HG03159 (cell line): ENCODE results near the gene DNAJC7.
"Not testable (repeated sequence)": the region's sequence is repeated elsewhere in the genome, so short reads cannot be mapped to it uniquely, and the experiment has no call there.

ENCODE experiments used
- ATAC-seq: cut with Tn5 transposase; IDR thresholded peaks from one replicate; pipeline ENCODE4 v1.9.1; 2021; ENCODE audit warnings: mild to moderate bottlenecking, moderate library complexity; ENCODE audit not compliant: unreplicated experiment

DNAJC7 gene

DNA sequence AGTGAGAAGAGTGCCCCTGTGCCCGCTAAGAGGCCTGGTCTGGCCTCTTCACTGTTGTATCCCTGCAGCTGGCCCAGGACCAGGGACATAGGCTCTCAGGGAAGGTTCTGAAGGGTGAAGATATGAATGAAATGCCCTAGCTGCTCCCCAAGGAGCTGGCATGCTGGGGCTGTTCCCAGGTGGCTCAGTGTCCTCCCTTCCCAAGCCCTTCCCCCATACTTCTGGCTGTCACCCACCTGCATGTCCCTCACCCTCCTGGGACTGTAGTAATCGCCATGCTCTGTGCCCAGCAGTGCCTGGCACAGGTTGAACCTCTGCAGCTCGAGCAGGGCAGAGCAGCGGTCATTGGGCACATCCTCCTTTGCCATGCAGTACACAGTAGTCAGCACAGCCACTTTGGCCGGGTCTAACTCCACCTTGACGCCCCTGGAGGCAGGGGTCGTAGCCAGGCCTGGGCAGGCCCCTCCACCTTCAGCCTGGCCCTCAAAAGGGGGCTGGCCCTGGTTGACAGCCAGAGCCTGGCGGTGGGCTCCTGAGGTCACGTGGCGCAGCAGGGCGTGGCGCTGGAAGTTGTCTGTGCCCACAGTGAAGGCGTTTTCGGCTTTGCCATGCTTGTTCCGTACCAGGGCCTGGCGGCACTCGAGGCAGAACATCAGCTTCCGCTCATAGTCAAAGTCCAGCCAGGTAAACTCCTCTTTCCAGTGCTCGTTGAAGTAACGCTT is 25.5 kb upstream of the DNAJC7 start:
- no peak for ATAC-seq

DNA sequence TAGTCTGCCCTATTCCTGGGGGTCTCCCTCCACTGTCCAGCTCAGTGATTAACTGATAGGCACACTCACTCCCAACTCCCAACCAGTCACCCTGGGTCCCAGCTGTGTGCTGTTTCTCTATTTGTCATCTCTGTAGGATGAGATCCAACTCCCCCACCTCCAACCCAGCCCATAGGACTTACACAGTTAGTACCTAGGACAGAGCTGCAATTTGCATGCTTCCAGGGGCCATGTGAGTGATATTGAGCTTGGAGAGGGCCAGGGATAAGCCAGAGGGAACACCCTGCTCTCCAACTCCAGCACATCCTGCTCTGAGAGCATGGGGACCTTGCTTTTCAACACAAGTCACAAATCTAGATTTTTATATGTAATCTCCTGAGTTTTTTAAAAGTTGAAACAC is 24.4 kb upstream of the DNAJC7 start:
- ATAC-seq: no peak

DNA sequence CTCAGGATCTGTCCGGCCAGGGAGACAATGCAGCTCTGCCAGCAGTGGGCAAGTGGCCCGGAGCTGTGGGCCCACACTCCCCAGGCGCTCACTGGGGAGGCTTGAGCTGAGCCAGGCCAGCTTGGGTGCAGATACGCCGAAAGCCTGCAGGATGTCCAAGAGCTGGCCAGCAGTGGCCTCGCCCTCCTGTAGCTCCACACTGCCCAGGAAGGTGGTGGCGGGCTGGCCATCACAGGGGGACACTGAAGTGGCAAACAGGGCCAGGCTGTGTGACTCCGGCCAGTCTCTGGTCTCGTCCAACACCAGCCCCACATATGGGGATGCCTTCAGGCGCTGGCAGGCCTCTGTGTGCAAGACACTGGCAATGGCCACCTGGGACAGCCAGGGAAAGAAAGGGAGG is 23.6 kb upstream of the DNAJC7 start:
- ATAC-seq: no peak

DNA sequence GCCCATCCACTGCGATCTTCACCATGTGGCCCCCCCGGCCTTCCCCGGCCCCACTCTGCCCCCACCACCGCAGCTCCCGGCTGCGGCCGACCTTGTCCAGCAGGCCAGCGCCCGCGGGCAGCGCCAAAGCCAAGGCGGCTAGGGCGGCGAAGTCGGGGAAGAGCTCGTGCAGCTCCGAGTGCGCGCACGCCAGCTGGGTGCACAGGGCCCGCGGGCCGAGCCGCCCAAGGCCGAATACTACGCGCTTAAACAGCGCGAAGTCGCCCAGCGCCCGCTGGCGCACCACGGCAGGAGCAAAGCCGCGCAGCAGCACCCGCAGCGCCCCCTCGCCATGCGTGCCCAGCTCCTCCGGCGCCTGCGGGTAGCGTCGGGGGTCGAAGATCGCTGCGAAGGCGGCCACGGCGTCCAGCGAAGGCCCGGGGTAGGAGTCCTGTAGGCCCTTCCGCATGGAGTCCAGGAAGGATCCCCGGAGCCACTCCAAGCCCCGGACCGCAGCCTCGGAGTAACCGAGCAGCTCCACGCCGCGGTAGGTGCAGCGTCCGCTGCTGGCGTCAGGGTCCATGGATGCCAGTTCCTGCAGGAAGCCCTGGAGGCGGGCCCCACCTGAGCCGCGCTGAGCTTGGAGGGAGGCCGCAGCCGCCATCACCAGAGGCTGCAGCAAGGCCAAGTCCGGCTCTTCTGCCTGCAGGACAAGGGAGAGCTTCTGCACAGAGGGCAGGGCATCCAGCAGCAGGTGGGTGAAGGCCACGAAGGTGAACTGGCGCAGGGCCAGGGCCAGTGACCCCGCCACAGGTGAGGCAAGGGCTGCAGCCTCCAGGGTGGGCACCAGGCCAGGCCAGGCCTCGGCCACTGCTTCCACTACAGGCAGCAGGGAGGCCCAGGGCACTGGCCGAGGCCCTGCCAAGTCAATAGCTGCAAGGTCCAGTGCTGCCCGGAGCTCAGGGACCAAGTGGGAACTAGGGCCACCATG is 22.8 kb upstream of the DNAJC7 start:
- ATAC-seq: no peak

DNA sequence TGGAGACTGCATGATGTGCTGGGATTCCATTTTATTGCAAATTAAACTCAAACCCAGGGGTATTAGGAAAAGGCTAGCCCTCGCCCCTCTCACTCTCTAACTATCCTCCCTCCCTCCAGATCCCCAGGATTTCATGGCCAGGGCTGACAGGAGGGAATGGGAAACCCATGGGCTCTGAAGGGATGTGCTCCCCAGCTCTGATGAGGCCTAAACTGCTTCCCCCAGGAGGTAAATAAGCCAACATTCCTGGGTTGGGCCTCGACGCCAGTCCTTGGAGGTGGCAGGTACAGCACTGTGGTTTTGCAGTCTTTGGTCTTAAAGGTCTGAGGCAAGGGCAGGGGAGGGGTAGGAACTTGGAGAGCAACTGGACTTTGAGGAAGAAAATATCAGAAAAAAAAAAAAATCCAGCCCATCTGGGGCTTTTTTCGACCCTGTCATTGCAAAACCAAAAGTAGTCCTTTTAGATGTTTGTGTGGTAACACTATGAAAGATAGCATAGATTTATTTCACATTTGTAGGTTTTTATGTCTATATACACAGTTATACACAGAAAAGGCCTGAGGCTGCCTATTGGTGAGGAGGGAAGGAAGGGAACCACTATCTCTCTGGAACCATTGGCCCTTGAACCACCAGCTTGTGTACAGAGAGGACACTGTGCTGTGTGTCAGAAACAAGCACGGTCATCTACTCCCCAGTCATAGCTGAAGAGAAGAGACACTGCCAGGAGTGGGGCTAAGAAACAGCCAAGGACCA is 21.2 kb upstream of the DNAJC7 start:
- no peak for ATAC-seq

DNA sequence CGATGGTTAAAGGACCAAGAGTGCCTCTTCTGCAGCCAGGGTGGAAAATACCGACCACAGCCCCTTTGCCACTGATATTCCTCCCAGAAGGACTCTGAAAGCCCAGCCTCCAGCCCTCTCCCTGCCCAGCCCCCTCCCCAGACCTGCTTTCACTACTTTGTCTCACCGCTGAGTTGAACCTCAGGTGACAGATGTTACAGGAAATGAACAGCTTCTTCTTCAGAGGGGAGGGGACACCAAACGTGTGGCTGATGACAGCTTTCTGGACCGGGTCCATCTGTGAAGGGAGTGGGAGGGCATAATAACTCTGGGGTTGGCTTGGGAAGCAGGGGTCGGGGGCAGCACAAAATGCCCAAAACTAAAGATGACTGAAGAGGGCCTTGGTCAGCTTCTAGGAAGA is 16.8 kb upstream of the DNAJC7 start:
- no peak for ATAC-seq

DNA sequence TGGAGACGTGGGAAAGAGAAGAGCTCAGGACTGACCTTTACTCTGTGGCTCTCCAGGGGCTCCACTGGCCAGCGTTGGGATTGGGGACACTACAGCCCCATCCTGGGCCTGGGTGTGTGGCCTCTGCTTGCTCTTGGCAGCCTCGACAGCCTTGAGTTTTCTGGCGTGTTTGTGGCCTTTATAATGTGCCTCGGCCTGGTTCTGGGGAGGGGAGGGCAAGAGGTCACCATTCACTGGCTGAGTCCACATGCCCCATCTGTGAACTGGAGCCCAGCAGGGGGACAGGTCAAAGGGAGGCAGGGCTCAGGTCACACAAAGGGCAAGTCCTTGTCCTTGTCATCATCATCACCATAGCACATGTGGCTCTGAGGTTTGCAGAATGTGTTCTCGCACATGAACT is 14.3 kb upstream of the DNAJC7 start:
- no peak for ATAC-seq

DNA sequence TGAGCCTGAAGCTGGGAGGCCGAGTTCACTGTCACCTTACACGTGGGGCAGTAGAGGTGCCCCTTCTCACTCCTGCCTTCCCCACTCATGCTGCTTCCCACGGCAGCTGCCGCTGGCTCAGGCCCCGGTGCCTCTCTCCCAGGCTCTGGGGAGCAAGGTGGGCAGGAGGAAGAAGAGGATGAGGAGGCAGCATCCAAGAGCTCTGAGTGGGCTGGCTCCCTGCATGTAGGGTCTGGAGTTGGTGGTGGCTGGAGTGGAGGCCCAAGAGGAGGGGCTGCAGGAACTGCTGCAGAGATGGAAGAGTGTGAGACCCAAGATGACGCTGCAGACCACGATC is 11.5 kb upstream of the DNAJC7 start:
- ATAC-seq: no peak

DNA sequence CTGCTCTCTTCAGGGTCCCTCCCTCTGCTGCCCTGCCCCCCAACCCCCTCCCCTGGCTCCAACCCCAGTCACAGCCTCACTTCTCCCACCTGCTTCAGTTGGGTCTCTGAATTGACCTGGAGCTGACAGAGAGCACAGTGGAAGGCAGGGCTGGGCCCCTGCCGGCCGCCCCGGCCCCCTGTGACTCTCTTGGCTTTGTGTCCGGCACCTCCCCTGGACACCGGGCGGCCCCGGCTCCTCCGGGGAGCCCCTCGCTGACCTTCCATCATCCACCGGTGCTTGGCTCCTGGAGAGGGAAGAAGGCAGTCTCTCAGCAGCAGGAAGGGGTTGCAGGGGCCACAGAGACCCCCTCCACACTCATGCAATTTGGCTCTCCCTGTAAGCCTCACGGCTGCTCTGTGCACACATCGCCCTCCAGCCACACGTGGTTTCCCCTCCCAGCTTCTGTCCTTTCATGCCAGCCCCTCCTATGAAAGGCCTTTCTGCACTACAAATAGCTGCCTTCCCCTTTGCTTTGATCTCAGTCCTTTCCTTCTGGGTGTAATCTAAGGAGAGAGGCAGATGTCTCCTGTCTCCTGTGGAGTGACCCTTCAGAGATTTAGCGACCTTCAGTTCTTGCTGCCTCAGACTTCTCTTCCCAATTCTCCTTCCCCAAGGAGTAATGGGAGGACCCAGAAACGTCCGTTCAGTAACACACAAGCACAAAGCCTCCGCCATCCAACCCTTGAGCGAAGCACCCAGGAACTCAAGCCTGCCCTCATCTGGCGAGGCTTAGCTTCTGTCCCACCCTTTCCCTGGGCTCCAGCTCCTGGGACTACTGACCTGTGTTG is 10.9 kb upstream of the DNAJC7 start:
- ATAC-seq: no peak

DNA sequence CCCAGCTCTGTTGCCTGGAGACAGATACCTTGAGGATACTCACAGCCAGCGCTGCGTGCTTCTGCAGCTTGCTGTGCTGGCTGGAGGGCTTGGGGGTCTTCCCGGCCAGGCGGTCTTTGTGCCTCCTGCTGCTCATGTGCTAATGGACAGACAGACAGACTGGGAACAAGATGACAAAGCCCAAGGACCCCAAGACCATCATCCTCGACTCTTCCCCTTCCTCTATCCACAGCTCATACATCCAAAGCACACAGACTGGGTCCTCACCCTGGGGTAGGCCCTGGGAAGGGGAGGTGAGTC is 10.3 kb upstream of the DNAJC7 start:
- no peak for ATAC-seq

DNA sequence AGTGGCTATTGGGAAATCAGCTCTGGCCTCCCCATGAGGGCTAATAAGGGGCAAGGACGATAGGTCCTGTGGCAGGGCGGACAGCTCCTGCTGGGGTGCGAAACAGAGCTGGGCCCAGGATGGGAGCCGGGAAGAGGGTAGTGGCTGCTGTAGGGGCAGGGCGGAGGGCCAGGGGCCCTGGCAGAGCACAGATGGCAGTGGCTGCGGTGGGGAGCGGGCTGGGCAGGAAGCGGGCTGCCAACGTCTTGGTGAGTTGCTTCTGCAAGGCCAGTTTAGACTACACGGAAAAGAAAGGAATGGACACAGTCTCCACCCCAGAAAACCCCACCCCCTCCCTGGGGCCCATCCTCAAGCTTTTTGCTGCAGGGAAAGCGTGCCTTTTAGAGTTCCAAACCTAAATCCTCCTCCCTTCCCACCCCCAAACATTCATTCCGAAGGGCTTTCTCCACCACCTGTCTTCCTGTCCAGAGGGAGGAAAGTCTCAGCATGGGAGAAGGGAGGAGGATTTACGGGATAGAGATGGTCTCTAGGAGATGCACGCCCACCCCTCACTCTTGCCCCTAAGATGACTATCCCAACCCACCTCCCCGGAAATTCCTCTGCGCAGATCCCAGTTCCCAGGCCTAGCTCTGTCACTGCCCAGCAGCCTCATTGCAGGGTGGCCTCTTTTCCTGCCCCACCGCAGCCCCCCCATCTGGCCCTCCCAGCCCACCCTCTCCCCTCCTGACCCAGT is 9.8 kb upstream of the DNAJC7 start:
- ATAC-seq: no peak

DNA sequence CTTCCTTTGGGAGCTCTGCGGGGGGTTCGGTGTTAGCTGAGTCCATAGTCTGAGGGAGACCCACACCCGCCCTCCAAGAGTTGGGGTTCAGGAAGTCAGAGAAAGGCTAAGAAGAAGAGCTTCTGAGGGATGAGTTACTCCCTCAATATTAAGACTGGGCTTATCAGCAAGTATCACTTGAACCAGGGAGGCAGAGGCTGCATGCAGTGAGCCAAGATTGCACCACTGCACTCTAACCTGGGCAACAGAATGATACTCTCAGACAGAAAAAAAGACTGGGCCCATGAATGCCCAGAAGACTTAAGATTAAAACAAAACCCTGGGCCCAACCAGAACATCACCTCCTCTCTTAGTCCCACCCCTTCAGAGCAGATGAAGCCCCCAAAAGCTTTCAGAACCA is 8.7 kb upstream of the DNAJC7 start:
- ATAC-seq: no peak

DNA sequence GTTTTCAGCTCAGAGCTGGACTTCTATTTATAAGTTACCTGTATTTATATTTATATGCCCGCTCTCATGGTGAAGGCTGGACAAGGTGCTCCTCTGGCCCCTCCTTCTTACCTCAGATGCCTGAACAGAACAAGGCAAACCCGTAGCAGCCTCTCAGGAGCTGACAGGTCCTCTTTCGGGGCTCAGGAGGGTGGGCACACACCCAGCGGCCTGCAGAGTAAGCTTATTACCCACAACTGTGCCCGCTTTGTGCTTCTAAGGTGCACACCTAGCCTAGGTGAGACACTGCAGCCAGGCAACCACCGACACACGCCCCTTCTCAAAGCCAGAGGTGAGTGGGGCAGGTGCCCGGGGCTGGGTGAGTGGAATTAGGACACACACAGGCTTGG is 7.9 kb upstream of the DNAJC7 start:
- no peak for ATAC-seq

DNA sequence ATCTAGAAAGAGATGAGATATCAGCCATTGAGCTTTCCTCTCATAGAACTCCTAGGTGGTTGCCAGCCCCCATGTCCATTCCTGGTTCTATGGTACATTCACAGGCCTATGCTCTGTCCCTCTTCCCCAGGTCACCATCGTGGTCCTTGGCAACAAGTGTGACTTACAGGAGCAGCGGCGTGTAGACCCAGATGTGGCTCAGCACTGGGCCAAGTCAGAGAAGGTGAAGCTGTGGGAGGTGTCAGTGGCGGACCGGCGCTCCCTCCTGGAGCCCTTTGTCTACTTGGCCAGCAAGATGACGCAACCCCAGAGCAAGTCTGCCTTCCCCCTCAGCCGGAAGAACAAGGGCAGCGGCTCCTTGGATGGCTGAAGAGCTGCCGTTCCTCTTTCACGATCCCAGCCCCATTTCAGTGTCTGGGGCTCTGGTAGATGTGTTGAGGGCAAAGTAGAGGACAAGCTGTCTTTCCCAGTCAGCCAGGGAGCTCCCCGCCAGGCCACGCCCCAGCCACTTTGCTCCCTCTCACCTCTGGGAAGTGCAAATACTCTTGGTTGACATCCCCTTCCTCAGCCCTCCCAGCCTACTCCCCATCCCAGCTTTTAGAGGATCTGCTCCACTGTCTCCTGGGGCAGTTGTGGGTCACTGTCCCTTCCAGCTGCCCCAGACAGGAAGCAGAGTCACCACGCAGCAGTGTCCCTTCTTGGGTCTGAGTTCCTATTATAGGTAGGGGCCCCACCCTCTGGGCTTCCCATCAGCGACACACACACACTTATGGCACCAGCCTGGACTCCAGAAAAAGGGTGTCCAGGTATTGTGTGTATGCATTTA is 6.5 kb upstream of the DNAJC7 start:
- ATAC-seq: no peak

DNA sequence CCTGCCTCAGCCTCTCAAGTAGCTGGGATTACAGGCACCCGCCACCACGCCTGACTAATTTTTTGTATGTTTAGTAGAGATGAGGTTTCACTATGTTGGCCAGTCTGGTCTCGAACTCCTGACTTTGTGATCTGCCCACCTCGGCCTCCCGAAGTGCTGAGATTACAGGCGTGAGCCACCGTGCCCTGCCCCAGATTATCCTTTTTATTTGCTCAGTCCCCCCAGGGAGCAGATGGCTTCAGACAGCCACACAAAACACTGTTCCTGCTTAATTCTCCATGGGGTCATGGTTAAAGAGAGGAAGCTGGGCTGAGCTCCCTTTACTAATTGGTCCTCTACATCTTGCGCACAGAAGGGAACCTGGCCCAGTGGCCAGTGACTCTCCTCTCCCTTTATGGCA is 3.6 kb upstream of the DNAJC7 start:
- not testable (repeated sequence) for ATAC-seq

DNA sequence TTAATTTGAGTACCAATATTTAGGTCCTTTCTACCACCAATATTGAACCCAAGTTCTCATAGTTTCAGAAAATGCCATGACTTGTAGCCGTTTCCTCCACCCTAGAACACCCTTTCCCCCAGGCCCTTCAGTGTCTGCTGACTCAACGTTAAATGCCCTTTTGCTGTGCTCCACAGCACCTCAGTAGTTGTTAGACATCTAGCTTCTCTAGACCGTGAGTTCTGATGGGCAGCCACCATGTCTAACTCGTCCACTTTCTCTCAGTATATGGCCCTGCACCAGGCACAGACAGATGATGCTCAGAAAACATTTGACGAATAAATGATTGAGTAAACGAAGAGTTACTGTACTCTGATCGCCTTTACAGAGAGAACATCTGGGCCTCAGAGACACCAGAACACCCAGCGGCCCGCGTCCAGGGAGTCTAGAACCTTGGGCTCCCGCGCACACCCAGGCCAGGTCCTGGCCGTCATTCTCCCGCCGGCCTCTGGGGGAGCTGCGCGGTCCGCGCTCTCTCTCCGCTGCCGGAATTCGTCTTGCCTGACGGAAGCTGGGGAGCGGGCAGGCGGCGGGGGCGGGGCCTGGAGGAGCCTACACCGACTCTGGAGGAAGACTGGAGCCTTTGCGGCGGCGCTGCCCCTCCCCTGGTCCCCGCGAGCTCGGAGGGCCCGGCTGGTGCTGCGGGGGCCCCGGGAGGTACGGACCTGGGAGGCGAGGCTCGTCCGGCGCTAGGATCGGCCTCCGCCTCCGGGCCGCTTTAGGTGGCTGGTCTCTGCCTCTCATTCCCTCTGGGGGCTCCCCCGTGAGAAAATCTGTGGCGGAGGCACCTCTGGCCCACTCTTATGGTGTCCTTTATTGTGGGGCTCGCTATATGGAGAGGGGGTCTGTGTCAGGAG is 2.5 kb upstream of the DNAJC7 start, which contains the start of gene NKIRAS2:
TSS of gene NKIRAS2 (plus strand) at position 582 of the 896 bp plus-strand sequence. CDS start 1,488 bp downstream, outside the sequence.
- ATAC-seq: peak; percentile 58

DNA sequence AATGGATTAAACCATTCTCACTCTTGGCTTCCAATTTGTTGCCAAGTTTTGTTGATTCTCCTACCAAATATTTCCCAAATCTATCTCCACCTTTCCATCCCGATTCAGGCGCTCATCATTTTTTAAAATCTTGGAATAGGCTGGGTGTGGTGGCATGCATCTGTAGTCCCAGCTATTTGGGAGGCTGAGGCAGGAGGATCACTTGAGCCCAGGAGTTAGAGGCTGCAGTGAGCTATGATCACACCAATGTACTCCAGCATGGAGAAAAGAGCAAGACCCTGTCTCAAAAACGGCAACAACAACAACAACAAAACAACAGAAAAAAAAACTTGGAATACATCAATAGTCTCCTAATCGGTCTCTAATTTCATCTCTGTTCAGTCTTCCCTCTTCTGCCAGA is 1.7 kb upstream of the DNAJC7 start:
- ATAC-seq: no peak

DNA sequence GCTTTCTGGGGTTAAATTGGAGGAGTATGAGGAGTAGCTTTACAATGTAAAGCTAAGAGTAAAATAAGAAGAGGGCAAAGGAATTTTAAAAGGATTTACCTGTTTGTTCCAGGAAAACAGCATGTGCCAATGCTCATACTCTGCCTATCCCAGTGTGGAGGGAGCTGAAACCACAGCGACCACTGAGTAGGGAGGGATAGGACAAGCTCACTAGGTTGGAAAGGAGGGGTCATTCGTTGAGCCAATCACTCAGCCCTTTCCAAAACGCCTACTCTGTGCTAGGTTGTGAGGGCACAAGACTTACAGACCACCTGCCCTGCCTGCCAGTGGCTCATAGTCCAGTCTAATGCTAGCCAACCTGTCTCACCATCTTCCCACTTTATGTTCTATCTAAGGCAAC is 1.1 kb upstream of the DNAJC7 start:
- ATAC-seq: no peak
